CD14-positive monocyte (primary cell): ENCODE measurements around the gene NPW. TPM values are rescaled to one million over a fixed set of nuclear protein-coding genes. Genes with fewer than 3 reads are reported as not detected.

ENCODE experiments used
- DNase-seq, 3 donors: peaks; one replicate each; pipeline ENCODE4 v3.0.0-alpha.2; 2011 to 2022
- H2AFZ ChIP-seq: 2 replicates; pipeline ENCODE4 v1.6.0; 2012; ENCODE audit warnings: mild to moderate bottlenecking, low read depth, low read length, inconsistent platforms; ENCODE audit not compliant: insufficient read depth, poor library complexity, severe bottlenecking
- H3K27ac ChIP-seq, 2 donors: 1 replicate in 1 of 2; 2 replicates in 1 of 2; pipeline ENCODE4 v1.5.1; 2012 to 2013; ENCODE audit warnings: low read length in 2 of 2, control low read depth in 1 of 2, inconsistent platforms in 1 of 2, low read depth in 1 of 2, mild to moderate bottlenecking in 1 of 2
- H3K27me3 ChIP-seq, 2 donors: one replicate each; pipeline versions ENCODE4 v1.6.0 to v1.6.1; 2011 to 2013; ENCODE audit warnings: low read length in 2 of 2; ENCODE audit not compliant: control insufficient read depth in 2 of 2, insufficient read depth in 2 of 2
- H3K36me3 ChIP-seq, 2 donors: replicated peaks in 1 of 2; 1 replicate in 1 of 2; 2 replicates in 1 of 2; pipeline versions ENCODE4 v1.5.1 to v1.6.1; 2012 to 2013; ENCODE audit warnings: low read length in 2 of 2, control low read depth in 1 of 2, inconsistent platforms in 1 of 2, mild to moderate bottlenecking in 1 of 2; ENCODE audit not compliant: insufficient read depth in 2 of 2, control insufficient read depth in 1 of 2
- H3K4me1 ChIP-seq, 2 donors: 1 replicate in 1 of 2; 2 replicates in 1 of 2; pipeline versions ENCODE4 v1.5.1 to v1.6.1; 2012 to 2013; ENCODE audit warnings: low read length in 2 of 2, control low read depth in 1 of 2, inconsistent platforms in 1 of 2, mild to moderate bottlenecking in 1 of 2, moderate library complexity in 1 of 2; ENCODE audit not compliant: insufficient read depth in 2 of 2, control insufficient read depth in 1 of 2
- H3K4me2 ChIP-seq: replicated peaks from 2 replicates; pipeline ENCODE3; 2012; ENCODE audit warnings: low read length, moderate library complexity, mild to moderate bottlenecking; ENCODE audit not compliant: poor library complexity, severe bottlenecking; ENCODE audit errors: extremely low read depth
- H3K4me3 ChIP-seq, 3 experiments: fragments of 200-600 bp in 1 of 3; sonication (generic) in 1 of 3; replicated peaks in 1 of 3; 1 replicate in 2 of 3; 2 replicates in 1 of 3; pipeline ENCODE4 v1.5.1; 2011 to 2013; ENCODE audit warnings: low read length in 3 of 3, mild to moderate bottlenecking in 3 of 3, control low read depth in 2 of 3, low read depth in 2 of 3, inconsistent platforms in 1 of 3, moderate library complexity in 1 of 3
- H3K79me2 ChIP-seq: 2 replicates; pipeline ENCODE4 v1.6.0; 2012; ENCODE audit warnings: mild to moderate bottlenecking, control low read depth, inconsistent platforms, low read length, moderate library complexity; ENCODE audit not compliant: insufficient read depth
- H3K9ac ChIP-seq: 2 replicates; pipeline ENCODE4 v1.6.0; 2017; ENCODE audit warnings: low read length, mild to moderate bottlenecking; ENCODE audit not compliant: insufficient read depth, poor library complexity, severe bottlenecking
- H3K9me3 ChIP-seq, 2 donors: replicated peaks in 1 of 2; 1 replicate in 1 of 2; 2 replicates in 1 of 2; pipeline versions ENCODE4 v1.5.1 to v1.6.1; 2012 to 2013; ENCODE audit warnings: low read length in 2 of 2, control low read depth in 1 of 2; ENCODE audit not compliant: control insufficient read depth in 1 of 2, insufficient read depth in 1 of 2
- H4K20me1 ChIP-seq: 2 replicates; pipeline ENCODE4 v1.6.0; 2012; ENCODE audit warnings: mild to moderate bottlenecking, low read length, control low read depth, moderate library complexity; ENCODE audit not compliant: insufficient read depth
- H3K27ac Mint-ChIP-seq, 7 donors: one replicate each; pipeline ENCODE4 v1.8.0; 2020; ENCODE audit warnings: mild to moderate bottlenecking in 7 of 7, mixed read lengths in 7 of 7, moderate library complexity in 6 of 7, inconsistent platforms in 2 of 7
- H3K27me3 Mint-ChIP-seq, 3 donors: one replicate each; pipeline ENCODE4 v1.8.0; 2021 to 2022; ENCODE audit warnings: low read depth in 3 of 3, mild to moderate bottlenecking in 3 of 3, mixed read lengths in 3 of 3, moderate library complexity in 3 of 3, inconsistent platforms in 1 of 3
- H3K36me3 Mint-ChIP-seq, 2 donors: one replicate each; pipeline ENCODE4 v1.8.0; 2020; ENCODE audit warnings: mixed read lengths in 2 of 2, inconsistent platforms in 1 of 2, mild to moderate bottlenecking in 1 of 2
- H3K4me1 Mint-ChIP-seq: one replicate; pipeline ENCODE4 v1.8.0; 2020; ENCODE audit warnings: mild to moderate bottlenecking, mixed read lengths
- H3K4me3 Mint-ChIP-seq, 2 donors: one replicate each; pipeline ENCODE4 v1.8.0; 2020; ENCODE audit warnings: mild to moderate bottlenecking in 2 of 2, mixed read lengths in 2 of 2, moderate library complexity in 1 of 2
- H3K9me3 Mint-ChIP-seq, 7 donors: one replicate each; pipeline ENCODE4 v1.8.0; 2020 to 2022; ENCODE audit warnings: mixed read lengths in 7 of 7, mild to moderate bottlenecking in 6 of 7, moderate library complexity in 6 of 7, inconsistent platforms in 2 of 7
- WGBS: methylation state at CpG from one replicate; pipeline ENCODE4 v1.1.5; 2013; ENCODE audit warnings: missing lambda C conversion rate; ENCODE audit not compliant: insufficient coverage; 5-methylcytosine and 5-hydroxymethylcytosine counted together
- intact Hi-C, 2 donors: fragments of 100-400 bp; cut with micrococcal nuclease; formaldehyde crosslinking; loops; one replicate each; pipeline versions ENCODE4 v1.15.0 to v1.15.1; 2023
- polyA plus RNA-seq, 3 donors: library from polyadenylated mRNA; depleted of rRNA in 1 of 3; unstranded in 2 of 3; stranded (reverse) in 1 of 3; fragments of 300-500 nt in 2 of 3; fragments of >200 nt in 1 of 3; fragmentation: Illumina TruSeq in 2 of 3; gene quantifications; 1 replicate in 2 of 3; 2 replicates in 1 of 3; pipeline ENCODE4 v1.2.3, GENCODE V29; 2012 to 2021
- TF ChIP-seq, protein P1 (sequence below): fragments of 200-600 bp; IDR thresholded peaks from one replicate; pipeline ENCODE4 v1.8.0; 2022; ENCODE audit warnings: antibody characterized with exemption, mild to moderate bottlenecking

Gene NPW
- polyA plus RNA-seq, 3 donors = not detected

DNA sequence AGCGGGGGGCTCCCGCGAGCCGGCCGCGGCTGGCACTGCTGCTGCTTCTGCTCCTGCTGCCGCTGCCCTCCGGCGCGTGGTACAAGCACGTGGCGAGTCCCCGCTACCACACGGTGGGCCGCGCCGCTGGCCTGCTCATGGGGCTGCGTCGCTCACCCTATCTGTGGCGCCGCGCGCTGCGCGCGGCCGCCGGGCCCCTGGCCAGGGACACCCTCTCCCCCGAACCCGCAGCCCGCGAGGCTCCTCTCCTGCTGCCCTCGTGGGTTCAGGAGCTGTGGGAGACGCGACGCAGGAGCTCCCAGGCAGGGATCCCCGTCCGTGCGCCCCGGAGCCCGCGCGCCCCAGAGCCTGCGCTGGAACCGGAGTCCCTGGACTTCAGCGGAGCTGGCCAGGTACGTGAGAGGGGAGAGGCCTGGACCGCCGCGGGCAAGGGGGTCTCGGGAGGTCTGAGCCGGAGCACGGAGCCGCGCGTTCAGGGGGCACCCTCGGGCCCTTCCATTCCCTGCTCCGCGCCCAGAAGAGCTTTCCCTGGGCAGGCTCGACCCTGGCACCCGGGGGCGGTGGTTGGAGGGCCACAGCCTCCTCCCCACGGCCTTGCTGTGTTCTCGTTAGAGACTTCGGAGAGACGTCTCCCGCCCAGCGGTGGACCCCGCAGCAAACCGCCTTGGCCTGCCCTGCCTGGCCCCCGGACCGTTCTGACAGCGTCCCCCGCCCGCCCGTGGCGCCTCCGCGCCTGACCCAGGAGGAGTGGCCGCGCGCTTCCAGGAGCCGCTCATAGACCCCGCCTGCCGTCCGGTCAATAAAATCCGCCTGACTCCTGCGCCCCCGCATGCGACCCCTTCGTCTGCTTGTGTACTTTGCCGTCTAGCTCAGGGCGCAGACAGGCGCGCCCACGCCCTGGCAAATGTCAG lies 591 bp downstream of the NPW start:
- no peaks in the 10 kb centered on the region for H3K9me3 ChIP-seq
- Mint-ChIP-seq H3K27ac (no peak overlapping the region), H3K36me3 (peaks cover 2 to 3% of the 10 kb centered on the region in 2 donors), H3K9me3 (peaks cover 3 to 21% (median 7%) of the 10 kb centered on the region in 7 donors), H3K4me1 (peaks cover 31% of the 10 kb centered on the region), H3K27me3 (peaks cover 34 to 66% (median 64%) of the 10 kb centered on the region in 3 donors), H3K4me3 (peak overlapping the region in 1 of 2 donors; percentile 88)
- DNase-seq = no peak
- no peak overlapping the region for H2AFZ ChIP-seq
- H3K27me3 ChIP-seq = peaks cover 12 to 38% of the 10 kb centered on the region in 2 donors
- no peaks in the 10 kb centered on the region for H3K79me2 ChIP-seq
- WGBS = 2% methylated on average over 95 of the region's 96 CpGs
- no peak overlapping the region for H3K4me3 ChIP-seq
- H4K20me1 ChIP-seq = no peaks in the 10 kb centered on the region
- TF ChIP-seq, protein P1, sequence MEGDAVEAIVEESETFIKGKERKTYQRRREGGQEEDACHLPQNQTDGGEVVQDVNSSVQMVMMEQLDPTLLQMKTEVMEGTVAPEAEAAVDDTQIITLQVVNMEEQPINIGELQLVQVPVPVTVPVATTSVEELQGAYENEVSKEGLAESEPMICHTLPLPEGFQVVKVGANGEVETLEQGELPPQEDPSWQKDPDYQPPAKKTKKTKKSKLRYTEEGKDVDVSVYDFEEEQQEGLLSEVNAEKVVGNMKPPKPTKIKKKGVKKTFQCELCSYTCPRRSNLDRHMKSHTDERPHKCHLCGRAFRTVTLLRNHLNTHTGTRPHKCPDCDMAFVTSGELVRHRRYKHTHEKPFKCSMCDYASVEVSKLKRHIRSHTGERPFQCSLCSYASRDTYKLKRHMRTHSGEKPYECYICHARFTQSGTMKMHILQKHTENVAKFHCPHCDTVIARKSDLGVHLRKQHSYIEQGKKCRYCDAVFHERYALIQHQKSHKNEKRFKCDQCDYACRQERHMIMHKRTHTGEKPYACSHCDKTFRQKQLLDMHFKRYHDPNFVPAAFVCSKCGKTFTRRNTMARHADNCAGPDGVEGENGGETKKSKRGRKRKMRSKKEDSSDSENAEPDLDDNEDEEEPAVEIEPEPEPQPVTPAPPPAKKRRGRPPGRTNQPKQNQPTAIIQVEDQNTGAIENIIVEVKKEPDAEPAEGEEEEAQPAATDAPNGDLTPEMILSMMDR = no peak
- H3K27ac ChIP-seq = no peak overlapping the region
- H3K36me3 ChIP-seq = no peaks in the 10 kb centered on the region
- H3K9ac ChIP-seq = no peak overlapping the region
- no peak overlapping the region for H3K4me2 ChIP-seq
- intact Hi-C loops = loop anchor here in 1 of 2 donors (5.0 kb wide), 1 partner anchor 132 kb away; no protein-coding TSS in a partner anchor
- peaks cover 18 to 38% of the 10 kb centered on the region in 2 donors for H3K4me1 ChIP-seq

DNA sequence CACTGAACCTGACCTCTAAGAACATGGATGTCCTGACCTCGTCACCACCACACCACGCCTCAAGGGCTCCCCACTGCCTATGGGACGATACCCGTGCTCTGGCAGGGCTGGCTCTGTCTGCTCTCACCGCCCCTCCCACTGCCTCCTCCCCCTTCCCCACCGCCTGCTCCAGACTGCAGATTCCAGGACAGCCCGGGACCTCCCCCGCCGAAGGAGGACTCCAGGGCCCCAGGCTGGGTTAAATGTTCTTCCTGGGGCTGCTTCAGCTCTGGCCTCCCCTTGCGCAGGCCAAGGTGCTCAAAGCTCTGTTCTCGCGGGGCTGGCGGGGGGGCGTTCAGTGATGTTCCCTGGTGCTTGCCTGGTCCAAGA lies 3.1 kb downstream of the NPW start:
- Histone ChIP-seq H3K27me3 (peaks cover 23 to 58% of the 10 kb centered on the region in 2 donors), H3K4me2 (peak overlapping the region; percentile 80), H3K36me3 (no peaks in the 10 kb centered on the region), H3K9ac (peak overlapping the region; percentile 24), H2AFZ (peak overlapping the region; percentile 81), H3K79me2 (no peaks in the 10 kb centered on the region), H3K4me1 (peaks cover 15 to 32% of the 10 kb centered on the region in 2 donors), H3K27ac (no peak overlapping the region), H3K9me3 (peaks cover 0 to 4% of the 10 kb centered on the region in 2 donors), H3K4me3 (peak overlapping the region in 2 of 3 experiments; percentile 17 to 72), H4K20me1 (no peaks in the 10 kb centered on the region)
- Mint-ChIP-seq H3K4me1 (peaks cover 23% of the 10 kb centered on the region), H3K27ac (peak overlapping the region in 1 of 7 donors; percentile 66), H3K36me3 (peaks cover 5 to 6% of the 10 kb centered on the region in 2 donors), H3K9me3 (peaks cover 3 to 21% (median 11%) of the 10 kb centered on the region in 7 donors), H3K4me3 (peak overlapping the region; percentile 80 to 84), H3K27me3 (peaks cover 45 to 80% (median 71%) of the 10 kb centered on the region in 3 donors)
- TF ChIP-seq, protein P1 = no peak
- 2% methylated on average over 13 of the region's 14 CpGs for WGBS
- peak in 2 of 3 donors; percentile 30 to 37 for DNase-seq
- intact Hi-C loops = loop anchor here in 1 of 2 donors (5.0 kb wide), 1 partner anchor 130 kb away; no protein-coding TSS in a partner anchor
